Measurements from ENCODE around the gene CCDC196. TPM values are rescaled to one million over a fixed set of nuclear protein-coding genes. Genes with fewer than 3 reads are reported as not detected.

CCDC196 gene
- total RNA-seq, 4 donors from 2014 or later: not detected

DNA sequence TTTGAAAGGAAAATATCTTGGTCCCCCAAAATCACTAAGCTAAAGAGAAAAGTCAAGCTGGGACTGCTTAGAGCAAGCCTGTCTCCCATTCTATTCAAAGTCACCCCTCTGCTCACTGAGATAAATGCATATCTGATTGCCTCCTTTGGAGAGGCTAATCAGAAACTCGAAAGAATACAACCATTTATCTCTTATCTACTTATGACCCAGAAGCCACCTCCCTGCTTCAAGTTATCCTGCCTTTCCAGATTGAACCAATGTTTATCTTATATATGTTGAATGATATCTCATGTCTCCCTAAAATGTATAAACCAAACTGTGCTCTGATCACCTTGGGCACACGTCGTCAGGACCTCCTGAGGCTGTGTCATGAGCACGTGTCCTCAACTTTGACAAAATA, 14.6 kb upstream of the CCDC196 start:
- H3K36me3 ChIP-seq: no peaks in the 10 kb centered on the region
- no peaks in the 10 kb centered on the region for H3K4me1 ChIP-seq
- DNase-seq (ENCODE audit: low spot score in 2 of 2): no peak
- H3K9me3 ChIP-seq: peaks cover 0 to 16% (median 0%) of the 10 kb centered on the region in 4 donors
- no peak overlapping the region for H3K4me3 ChIP-seq
- WGBS, 2 donors: 88 to 92% methylated on average over 4 of the region's 4 CpGs
- H3K27me3 ChIP-seq: no peaks in the 10 kb centered on the region
- H3K27ac ChIP-seq: no peak overlapping the region
- TF ChIP-seq EP300 (IDR thresholded peaks at IDR 0.05): no peak
- TF ChIP-seq, protein P1, sequence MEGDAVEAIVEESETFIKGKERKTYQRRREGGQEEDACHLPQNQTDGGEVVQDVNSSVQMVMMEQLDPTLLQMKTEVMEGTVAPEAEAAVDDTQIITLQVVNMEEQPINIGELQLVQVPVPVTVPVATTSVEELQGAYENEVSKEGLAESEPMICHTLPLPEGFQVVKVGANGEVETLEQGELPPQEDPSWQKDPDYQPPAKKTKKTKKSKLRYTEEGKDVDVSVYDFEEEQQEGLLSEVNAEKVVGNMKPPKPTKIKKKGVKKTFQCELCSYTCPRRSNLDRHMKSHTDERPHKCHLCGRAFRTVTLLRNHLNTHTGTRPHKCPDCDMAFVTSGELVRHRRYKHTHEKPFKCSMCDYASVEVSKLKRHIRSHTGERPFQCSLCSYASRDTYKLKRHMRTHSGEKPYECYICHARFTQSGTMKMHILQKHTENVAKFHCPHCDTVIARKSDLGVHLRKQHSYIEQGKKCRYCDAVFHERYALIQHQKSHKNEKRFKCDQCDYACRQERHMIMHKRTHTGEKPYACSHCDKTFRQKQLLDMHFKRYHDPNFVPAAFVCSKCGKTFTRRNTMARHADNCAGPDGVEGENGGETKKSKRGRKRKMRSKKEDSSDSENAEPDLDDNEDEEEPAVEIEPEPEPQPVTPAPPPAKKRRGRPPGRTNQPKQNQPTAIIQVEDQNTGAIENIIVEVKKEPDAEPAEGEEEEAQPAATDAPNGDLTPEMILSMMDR (IDR thresholded peaks at IDR 0.05): no peak
- no peak for TF ChIP-seq POLR2A (IDR thresholded peaks at IDR 0.05)

DNA sequence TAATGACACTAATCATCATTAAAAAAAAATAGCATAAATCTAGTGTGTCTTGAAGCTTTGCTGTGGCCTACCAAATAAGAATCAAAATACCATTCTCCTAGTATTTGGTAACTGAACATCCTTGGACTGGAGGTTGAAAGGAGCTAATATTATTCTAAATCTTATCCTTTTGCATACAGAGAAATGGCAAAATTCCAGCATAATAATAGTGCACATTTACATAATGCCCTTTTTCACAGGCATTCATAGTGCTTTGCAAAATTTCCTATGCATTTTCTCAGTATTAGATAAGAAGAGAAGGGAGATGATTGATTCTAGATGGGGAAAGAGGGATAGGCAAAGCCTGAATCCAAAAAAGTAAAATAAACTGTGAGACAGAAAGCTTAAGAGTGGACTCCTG, 13.9 kb upstream of the CCDC196 start:
- no peaks in the 10 kb centered on the region for H3K4me1 ChIP-seq
- H3K9me3 ChIP-seq: peaks cover 0 to 16% (median 0%) of the 10 kb centered on the region in 4 donors
- no peaks in the 10 kb centered on the region for H3K27me3 ChIP-seq
- H3K36me3 ChIP-seq: no peaks in the 10 kb centered on the region
- DNase-seq (ENCODE audit: low spot score in 2 of 2): no peak
- TF ChIP-seq POLR2A (IDR thresholded peaks at IDR 0.05): no peak
- TF ChIP-seq EP300 (IDR thresholded peaks at IDR 0.05): no peak
- TF ChIP-seq, protein P1 (IDR thresholded peaks at IDR 0.05): no peak
- no peak overlapping the region for H3K4me3 ChIP-seq
- no peak overlapping the region for H3K27ac ChIP-seq

DNA sequence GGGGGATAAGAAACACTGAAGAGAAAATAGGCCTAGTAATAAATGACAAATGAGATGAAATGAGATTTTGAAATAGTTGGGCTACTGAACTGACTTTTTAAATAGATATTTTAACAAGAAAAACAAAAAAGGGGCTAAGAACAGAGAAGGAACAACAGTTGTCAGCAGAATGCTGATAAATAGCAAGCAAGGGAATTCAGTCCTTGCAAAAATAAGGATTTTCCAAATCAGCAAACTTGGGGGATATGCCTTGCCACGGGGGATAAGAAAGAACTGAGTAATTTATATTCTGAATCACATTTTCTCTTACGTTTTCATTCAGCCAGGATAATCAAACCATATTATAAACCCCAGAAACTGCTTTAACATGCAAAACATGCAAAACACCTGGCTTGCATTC, 12.9 kb upstream of the CCDC196 start:
- H3K9me3 ChIP-seq: peaks cover 0 to 16% (median 0%) of the 10 kb centered on the region in 4 donors
- no peaks in the 10 kb centered on the region for H3K4me1 ChIP-seq
- no peak for TF ChIP-seq EP300 (IDR thresholded peaks at IDR 0.05)
- TF ChIP-seq, protein P1 (IDR thresholded peaks at IDR 0.05): no peak
- TF ChIP-seq POLR2A (IDR thresholded peaks at IDR 0.05): no peak
- WGBS, 2 donors: 67 to 79% methylated on average over 2 of the region's 2 CpGs
- no peak overlapping the region for H3K4me3 ChIP-seq
- no peaks in the 10 kb centered on the region for H3K27me3 ChIP-seq
- DNase-seq (ENCODE audit: low spot score in 2 of 2): no peak
- H3K27ac ChIP-seq: no peak overlapping the region
- H3K36me3 ChIP-seq: no peaks in the 10 kb centered on the region

DNA sequence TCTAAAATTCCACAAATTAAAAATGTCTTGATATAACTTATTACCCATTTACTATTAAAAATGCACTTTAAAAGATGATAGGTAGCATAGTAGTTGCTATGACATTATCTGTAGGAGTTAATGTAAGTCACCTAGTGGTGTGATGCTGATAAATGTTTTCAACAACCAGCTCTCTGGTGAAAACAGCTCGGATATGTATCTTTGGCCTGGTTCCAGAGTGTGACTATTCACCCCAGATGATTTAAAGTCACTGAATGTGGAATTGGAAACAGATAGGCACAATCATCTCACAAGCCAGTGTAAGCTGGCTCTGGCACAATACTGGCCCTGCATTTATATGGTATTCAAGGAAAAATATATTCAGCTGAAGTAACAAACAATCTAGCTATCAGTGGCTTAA, 9.2 kb upstream of the CCDC196 start:
- H3K36me3 ChIP-seq: no peaks in the 10 kb centered on the region
- H3K4me1 ChIP-seq: no peaks in the 10 kb centered on the region
- no peaks in the 10 kb centered on the region for H3K9me3 ChIP-seq
- TF ChIP-seq, protein P1 (IDR thresholded peaks at IDR 0.05): no peak
- no peak for TF ChIP-seq POLR2A (IDR thresholded peaks at IDR 0.05)
- no peak for TF ChIP-seq EP300 (IDR thresholded peaks at IDR 0.05)
- WGBS, 2 donors: 7 to 8% methylated on average over 1 of the region's 1 CpG
- H3K27ac ChIP-seq: no peak overlapping the region
- DNase-seq (ENCODE audit: low spot score in 2 of 2): no peak
- no peaks in the 10 kb centered on the region for H3K27me3 ChIP-seq
- H3K4me3 ChIP-seq: no peak overlapping the region

DNA sequence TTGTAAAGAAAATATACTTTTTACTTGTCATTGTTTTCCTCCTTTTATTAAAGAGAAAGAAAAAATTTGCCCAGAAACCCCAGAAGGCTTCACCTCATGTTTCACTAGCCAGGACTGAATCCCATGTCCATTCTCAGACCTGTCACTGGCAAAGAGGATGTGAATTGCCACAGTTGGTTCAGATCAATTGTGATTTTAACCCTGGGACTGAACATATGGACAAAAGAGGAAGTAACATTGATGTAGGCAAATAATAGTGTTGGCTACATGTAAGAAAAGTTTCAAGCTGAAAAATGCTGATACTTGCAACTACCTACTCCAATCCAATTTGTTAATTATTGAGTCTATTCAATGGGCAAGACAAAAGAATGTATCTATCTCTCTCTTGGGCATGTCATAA, 8.6 kb upstream of the CCDC196 start:
- Histone ChIP-seq H3K4me1 (peaks cover 0 to 1% (median 0%) of the 10 kb centered on the region in 4 donors), H3K36me3 (no peaks in the 10 kb centered on the region), H3K9me3 (no peaks in the 10 kb centered on the region), H3K4me3 (no peak overlapping the region), H3K27ac (no peak overlapping the region), H3K27me3 (no peaks in the 10 kb centered on the region)
- no peak for DNase-seq (ENCODE audit: low spot score in 2 of 2)
- TF ChIP-seq EP300 (IDR thresholded peaks at IDR 0.05) (no peak), POLR2A (IDR thresholded peaks at IDR 0.05) (no peak)
- TF ChIP-seq, protein P1 (IDR thresholded peaks at IDR 0.05): no peak

Data from tibial nerve (tissue), 4 donors.